HG03521 (cell line): ENCODE measurements around the gene MAP3K19.
"Not testable (repeated sequence)": the region's sequence is repeated elsewhere in the genome, so short reads cannot be mapped to it uniquely, and the experiment has no call there.

Experiments used
- ATAC-seq: cut with Tn5 transposase; IDR thresholded peaks from one replicate; pipeline ENCODE4 v1.9.1; 2021; ENCODE audit warnings: mild to moderate bottlenecking, moderate library complexity; ENCODE audit not compliant: unreplicated experiment

The MAP3K19 gene, protein sequence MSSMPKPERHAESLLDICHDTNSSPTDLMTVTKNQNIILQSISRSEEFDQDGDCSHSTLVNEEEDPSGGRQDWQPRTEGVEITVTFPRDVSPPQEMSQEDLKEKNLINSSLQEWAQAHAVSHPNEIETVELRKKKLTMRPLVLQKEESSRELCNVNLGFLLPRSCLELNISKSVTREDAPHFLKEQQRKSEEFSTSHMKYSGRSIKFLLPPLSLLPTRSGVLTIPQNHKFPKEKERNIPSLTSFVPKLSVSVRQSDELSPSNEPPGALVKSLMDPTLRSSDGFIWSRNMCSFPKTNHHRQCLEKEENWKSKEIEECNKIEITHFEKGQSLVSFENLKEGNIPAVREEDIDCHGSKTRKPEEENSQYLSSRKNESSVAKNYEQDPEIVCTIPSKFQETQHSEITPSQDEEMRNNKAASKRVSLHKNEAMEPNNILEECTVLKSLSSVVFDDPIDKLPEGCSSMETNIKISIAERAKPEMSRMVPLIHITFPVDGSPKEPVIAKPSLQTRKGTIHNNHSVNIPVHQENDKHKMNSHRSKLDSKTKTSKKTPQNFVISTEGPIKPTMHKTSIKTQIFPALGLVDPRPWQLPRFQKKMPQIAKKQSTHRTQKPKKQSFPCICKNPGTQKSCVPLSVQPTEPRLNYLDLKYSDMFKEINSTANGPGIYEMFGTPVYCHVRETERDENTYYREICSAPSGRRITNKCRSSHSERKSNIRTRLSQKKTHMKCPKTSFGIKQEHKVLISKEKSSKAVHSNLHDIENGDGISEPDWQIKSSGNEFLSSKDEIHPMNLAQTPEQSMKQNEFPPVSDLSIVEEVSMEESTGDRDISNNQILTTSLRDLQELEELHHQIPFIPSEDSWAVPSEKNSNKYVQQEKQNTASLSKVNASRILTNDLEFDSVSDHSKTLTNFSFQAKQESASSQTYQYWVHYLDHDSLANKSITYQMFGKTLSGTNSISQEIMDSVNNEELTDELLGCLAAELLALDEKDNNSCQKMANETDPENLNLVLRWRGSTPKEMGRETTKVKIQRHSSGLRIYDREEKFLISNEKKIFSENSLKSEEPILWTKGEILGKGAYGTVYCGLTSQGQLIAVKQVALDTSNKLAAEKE (N-terminal part only)

DNA sequence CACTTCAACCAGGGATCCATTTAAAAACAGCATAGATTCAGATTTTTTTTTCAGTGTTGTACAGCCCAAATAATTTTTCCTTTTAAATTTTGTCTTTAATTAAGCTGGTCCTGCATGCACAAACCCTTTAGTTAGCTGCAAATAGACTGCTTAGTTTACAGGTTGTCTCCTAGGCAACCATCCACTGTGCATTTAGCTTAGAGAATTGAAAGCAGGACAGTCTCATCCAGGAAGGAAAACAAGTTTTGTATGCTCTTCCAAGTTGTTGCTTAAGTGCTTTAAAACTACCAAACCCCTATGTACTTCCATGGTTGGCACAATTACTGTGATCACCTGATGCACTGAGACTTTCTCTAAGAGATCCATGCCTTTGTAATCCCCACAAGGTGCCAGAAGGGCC is at the start of gene MAP3K19:
TSS of gene MAP3K19 (minus strand) at position 148 of the 400 bp plus-strand sequence. CDS start 22,800 bp downstream, outside the sequence.
- ATAC-seq, result no peak

GRCh38 chr2:135096665-135097446 is 49.6 kb upstream of the MAP3K19 start:
- no peak for ATAC-seq

- no peak for ATAC-seq
Measured at GRCh38 chr2:135095591-135095990, 48.3 kb upstream of the MAP3K19 start.

- no peak for ATAC-seq
Measured at GRCh38 chr2:135094508-135094907, 47.3 kb upstream of the MAP3K19 start.

- no peak for ATAC-seq
Measured at GRCh38 chr2:135093670-135094330, 46.6 kb upstream of the MAP3K19 start.

GRCh38 chr2:135093193-135093592 is 45.9 kb upstream of the MAP3K19 start:
- ATAC-seq, result no peak

DNA sequence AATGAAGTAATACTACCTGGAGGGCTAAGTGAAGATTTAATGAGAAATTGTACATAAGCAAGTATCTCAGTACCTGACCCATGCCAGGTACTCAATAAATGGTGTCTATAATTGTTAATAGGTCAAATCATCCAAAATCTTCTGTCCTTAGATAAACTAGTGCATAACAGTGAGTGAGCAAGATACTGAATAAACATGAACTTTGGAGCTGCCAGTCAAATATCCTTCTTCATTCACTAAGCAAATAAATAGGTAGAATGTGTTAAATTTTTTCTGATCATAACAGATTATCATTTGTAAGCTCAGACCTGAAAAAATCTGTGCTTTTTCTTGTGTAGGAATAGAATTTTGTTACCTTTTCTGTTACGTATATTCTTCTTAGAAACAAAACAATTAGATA is 44.4 kb upstream of the MAP3K19 start:
- no peak for ATAC-seq

DNA sequence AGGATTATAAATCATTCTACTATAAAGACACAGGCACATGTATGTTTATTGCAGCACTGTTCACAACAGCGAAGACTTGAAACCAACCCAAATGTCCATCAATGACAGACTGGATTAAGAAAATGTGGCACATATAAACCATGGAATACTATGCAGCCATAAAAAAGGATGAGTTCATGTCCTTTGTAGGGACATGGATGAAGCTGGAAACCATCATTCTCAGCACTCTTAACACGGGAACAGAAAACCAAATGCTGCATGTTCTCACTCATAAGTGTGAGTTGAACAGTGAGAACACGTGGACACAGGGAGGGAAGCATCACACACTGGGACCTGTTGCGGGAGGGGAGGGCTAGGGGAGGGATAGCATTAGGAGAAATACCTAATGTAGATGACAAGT is 42.4 kb upstream of the MAP3K19 start:
- not testable (repeated sequence) for ATAC-seq

- ATAC-seq, result no peak
Measured at GRCh38 chr2:135086222-135086621, 39.0 kb upstream of the MAP3K19 start.

GRCh38 chr2:135078417-135078816 is 31.2 kb upstream of the MAP3K19 start:
- ATAC-seq, result no peak

DNA sequence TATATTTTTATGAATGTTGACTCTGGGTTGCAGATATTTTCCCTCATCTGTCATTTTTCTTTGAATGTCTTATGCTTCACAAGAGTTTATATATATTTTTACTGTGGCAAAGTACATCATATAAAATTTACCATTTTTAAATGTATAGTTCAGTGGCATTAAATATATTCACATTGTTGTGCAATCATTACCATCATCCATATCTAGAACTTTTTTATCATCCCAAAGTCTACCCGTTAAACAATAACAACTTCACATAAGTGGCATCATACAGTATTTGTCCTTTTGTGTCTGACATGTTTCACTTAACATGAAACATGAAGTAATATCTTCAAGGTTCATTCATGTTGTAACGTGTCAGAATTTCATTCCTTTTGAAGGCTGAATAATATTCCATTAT is 29.3 kb upstream of the MAP3K19 start:
- ATAC-seq, result no peak

GRCh38 chr2:135074216-135074615 is 27.0 kb upstream of the MAP3K19 start:
- ATAC-seq, result no peak

DNA sequence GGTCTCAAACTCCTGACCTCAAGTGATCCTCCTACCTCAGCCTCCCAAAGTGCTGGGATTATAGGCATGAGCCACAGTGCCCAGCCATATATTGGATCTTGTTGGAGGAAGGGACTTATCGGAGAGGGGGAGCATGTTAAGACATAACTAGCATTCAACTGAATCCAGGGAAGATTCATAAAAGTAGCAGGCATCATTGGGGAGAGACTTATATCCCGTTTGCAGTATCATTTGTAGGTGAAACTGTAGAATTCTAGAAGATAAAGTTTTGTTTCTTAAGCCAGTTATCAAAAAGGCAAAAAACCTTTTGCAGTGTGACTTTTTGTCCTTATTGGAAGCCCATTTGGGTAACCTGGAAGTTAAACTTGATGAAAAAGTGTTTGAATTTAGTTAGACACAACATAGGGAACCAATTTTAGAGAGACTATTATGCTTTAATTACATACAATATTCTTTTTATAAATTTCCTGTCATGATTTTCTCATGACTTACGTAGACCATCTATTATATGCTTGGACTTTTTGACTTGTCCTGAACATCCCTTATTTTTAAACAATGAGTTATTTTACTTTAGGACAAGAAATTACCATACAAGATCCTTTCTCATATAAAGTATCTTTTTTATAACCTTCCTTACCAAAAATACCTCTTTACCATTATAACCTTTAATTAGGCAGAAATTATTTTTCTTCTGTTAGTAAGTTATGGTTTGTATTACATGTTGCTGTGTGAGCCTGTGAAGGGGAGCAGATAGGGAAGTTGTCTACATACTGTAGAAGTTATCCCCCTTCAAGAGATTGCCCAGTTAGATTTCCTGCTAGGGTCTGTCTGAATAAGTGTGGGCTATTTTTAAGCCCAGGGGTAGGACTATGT is 25.1 kb upstream of the MAP3K19 start:
- ATAC-seq, result no peak

- no peak for ATAC-seq
Measured at GRCh38 chr2:135066710-135067109, 19.5 kb upstream of the MAP3K19 start.

GRCh38 chr2:135064149-135064548 is 16.9 kb upstream of the MAP3K19 start:
- ATAC-seq, result no peak

DNA sequence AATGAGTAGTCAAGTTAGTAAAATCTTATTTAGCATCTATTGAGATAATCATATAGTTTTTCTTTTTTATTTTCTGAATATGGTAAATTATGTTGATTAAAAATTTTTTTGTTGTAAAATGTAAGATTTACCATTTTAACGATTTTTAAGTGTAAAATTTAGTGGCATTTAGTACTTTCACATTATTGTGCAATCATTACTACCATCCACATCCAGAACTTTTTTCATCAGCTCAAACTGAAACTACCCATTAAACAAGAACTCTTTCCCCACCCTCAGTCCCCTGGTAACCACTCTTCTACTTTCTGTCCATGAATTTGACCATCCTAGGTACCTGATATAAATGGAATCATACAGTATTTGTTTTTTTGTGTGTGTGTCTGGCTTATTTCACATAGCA is 16.0 kb upstream of the MAP3K19 start:
- ATAC-seq, result no peak

- no peak for ATAC-seq
Measured at GRCh38 chr2:135059577-135059976, 12.3 kb upstream of the MAP3K19 start.

DNA sequence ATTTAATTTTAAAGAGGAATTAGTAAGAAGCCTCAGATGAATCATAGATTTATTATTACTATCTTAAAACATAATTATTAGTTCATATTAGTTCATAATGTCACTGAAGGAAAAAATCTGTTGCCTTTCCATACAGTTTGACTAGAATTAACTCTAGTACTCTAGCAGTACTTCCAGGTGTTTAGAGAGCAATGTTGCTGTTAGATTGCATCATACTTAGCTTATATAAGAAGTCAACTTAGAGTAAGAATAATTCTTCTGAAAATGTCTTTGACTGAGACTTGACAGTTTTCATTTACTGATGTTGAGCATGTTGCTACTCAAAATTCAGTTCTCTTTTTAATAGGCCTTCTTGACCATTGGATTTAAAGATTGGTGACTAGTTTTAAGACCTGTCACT is 9.5 kb upstream of the MAP3K19 start:
- no peak for ATAC-seq

DNA sequence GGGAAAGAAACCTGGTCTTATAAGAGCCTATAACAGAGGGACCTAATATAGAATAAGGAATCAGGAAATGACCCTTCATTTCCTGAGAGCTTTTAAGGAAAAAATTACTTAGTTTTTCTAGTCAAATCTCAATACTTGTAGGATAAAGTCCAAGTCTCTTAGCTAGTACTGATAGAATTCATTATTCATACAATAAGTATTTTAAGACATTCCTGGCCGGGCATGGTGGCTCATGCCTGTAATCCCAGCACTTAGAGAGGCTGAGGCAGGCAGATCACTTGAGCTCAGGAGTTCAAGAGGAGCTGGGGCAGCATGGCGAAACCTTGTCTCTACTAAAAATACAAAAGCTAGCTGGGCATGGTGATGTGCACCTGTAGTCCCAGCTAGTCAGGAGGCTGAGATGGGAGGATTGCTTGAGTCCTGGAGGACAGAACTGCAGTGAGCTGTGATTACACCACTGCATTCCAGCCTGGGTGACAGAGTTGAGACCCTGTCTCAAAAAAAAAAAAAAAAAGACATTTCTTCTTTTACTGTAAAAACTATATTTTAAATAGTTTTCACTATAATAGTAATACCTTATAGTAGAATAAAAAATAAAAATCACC is 8.0 kb upstream of the MAP3K19 start:
- ATAC-seq, result no peak
